SHP77 treated with DMSO at 0.1 percent for 48 hours (cell line): ENCODE results near the gene CHRNA4.
"Not testable (repeated sequence)": the region's sequence is repeated elsewhere in the genome, so short reads cannot be mapped to it uniquely, and the experiment has no call there.

ENCODE experiments used
- DNase-seq: peaks from one replicate; lab custom pipeline; 2025; lab: John Stamatoyannopoulos, UW

The CHRNA4 gene

GRCh38 chr20:63308218-63308911 lies 52.8 kb downstream of the CHRNA4 start:
- no peak for DNase-seq

GRCh38 chr20:63307538-63308217 lies 53.5 kb downstream of the CHRNA4 start:
- no peak for DNase-seq

GRCh38 chr20:63306673-63307537 lies 54.2 kb downstream of the CHRNA4 start:
- DNase-seq: no peak

- DNase-seq: not testable (repeated sequence)
Observed at GRCh38 chr20:63305933-63306672, 55.0 kb downstream of the CHRNA4 start.

- no peak for DNase-seq
Observed at GRCh38 chr20:63305393-63305792, 55.8 kb downstream of the CHRNA4 start.

GRCh38 chr20:63303095-63303666 lies 58.0 kb downstream of the CHRNA4 start:
- DNase-seq: no peak

GRCh38 chr20:63301671-63302070 lies 59.5 kb downstream of the CHRNA4 start:
- DNase-seq: no peak

GRCh38 chr20:63298731-63299312 lies 62.3 kb downstream of the CHRNA4 start:
- DNase-seq: no peak

GRCh38 chr20:63297796-63298572 lies 63.2 kb downstream of the CHRNA4 start:
- DNase-seq: no peak

- DNase-seq: no peak
Observed at GRCh38 chr20:63297371-63297781, 63.8 kb downstream of the CHRNA4 start.

GRCh38 chr20:63296531-63297299 lies 64.4 kb downstream of the CHRNA4 start:
- no peak for DNase-seq

- DNase-seq: no peak
Observed at GRCh38 chr20:63295846-63296245, 65.3 kb downstream of the CHRNA4 start.

- no peak for DNase-seq
Observed at GRCh38 chr20:63295422-63295821, 65.7 kb downstream of the CHRNA4 start.

- DNase-seq: no peak
Observed at GRCh38 chr20:63295018-63295417, 66.1 kb downstream of the CHRNA4 start.

GRCh38 chr20:63294536-63294900 lies 66.6 kb downstream of the CHRNA4 start:
- DNase-seq: no peak

- no peak for DNase-seq
Observed at GRCh38 chr20:63293871-63294535, 67.1 kb downstream of the CHRNA4 start.

- no peak for DNase-seq
Observed at GRCh38 chr20:63293456-63293855, 67.7 kb downstream of the CHRNA4 start.
